LNCAP (cell line): Measurements from ENCODE around the gene MYF5.
A peak's percentile ranks its signal among the peaks of the same experiment; 100 is the strongest.

ENCODE experiments used
- TF ChIP-seq, protein P1 (sequence below): fragments of 450-650 bp; IDR thresholded peaks from 2 replicates; pipeline ENCODE4 v1.5.1; 2017; ENCODE audit warnings: mild to moderate bottlenecking

Gene MYF5

DNA sequence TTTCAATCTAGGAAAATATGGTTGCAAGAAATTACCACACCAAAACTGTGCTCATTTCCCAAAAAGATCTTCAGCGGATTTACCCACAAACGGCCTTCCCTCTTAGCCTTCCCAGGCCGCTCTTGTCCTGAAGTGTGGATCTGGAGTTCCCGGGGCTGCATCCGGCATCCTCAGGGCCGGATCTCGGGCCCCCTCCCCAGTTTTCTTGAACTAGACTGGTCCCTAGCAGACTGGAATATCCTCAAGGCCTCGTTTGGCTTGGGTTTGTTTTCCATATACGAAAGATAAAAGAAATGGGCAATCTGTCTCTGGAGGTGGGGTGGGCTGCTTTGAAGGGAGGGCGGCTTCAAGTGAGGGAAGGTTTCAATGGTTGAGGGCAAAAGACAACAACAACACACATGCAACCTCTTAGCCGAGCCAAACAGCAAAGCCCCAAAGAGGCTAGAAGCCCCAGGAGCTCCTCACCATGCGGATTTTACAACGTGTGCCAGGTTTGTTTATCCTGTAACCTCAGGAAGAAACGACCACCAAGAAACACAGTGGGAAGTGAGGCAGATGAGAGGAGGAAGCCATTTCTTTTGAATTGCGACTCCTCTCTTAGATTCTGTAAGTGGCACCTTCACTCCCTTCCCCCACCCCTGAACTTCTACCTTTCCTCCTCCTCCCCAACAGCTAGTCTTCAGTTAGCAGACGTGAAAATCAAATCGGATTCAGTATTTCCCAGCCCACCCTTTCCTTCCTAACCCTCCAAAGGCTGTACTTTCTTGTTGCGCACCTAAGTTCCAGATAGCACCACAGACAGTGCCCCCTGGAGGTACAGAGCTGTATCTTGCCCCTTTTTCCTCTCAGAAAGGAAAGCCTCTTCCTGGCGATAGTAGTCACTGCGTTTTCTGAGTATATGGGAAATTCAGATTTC lies 6.6 kb upstream of the MYF5 start:
- TF ChIP-seq, protein P1, sequence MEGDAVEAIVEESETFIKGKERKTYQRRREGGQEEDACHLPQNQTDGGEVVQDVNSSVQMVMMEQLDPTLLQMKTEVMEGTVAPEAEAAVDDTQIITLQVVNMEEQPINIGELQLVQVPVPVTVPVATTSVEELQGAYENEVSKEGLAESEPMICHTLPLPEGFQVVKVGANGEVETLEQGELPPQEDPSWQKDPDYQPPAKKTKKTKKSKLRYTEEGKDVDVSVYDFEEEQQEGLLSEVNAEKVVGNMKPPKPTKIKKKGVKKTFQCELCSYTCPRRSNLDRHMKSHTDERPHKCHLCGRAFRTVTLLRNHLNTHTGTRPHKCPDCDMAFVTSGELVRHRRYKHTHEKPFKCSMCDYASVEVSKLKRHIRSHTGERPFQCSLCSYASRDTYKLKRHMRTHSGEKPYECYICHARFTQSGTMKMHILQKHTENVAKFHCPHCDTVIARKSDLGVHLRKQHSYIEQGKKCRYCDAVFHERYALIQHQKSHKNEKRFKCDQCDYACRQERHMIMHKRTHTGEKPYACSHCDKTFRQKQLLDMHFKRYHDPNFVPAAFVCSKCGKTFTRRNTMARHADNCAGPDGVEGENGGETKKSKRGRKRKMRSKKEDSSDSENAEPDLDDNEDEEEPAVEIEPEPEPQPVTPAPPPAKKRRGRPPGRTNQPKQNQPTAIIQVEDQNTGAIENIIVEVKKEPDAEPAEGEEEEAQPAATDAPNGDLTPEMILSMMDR, result peak; percentile 41; the same call in 1 of the 2 replicates

DNA sequence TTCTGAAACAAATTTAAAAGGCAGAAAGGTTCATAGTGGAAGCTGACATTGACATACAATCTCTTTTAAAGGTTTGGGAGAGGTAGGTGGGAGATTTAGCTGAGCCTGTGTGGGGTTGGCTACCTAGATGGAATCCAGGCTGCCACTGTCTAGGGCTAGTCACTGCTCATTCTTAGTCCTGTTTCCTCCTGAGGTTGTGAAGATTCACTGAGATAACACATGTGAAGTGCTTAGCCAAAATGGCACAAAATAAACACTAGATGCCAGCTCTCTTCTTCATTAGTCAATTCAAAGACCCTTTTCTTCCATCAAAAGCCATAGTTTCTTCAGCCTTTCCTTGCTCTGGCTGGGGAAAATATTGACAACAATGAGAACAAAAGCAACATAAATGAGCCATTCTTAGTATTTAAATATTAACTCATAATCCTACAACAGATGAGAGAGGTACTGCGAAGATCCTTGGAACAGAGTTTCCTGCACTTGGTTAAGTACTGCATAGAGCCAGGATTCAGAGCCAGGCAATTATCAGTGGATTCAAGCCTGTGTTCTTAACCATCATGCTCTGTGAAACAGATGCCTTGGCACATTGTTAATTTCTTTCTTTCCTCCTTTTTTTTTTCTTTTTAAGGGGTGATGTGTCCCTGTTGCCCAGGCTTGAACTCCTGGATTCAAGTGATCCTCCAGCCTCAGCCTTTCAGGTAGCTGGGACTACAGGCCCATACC lies 5.8 kb upstream of the MYF5 start:
- TF ChIP-seq, protein P1, result no peak

DNA sequence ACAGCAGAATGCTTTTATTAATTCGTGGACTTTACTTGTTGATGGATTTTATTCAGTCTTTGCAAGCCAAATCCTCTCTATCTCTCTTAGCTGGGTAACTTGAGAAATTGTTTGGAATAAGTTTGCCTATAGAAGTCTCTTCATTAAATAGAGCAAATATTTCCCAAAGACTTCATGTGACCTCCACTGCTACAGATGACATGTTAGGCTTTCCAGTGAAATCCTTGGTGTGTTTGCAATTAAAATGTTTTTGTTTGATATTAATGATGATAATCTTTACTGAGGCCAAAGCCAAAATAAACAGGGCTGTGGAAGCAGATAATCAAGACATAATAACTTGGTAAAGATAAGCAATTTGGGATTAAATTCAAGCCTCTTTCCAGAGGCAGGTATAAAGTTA lies 4.8 kb upstream of the MYF5 start:
- TF ChIP-seq, protein P1, result no peak

DNA sequence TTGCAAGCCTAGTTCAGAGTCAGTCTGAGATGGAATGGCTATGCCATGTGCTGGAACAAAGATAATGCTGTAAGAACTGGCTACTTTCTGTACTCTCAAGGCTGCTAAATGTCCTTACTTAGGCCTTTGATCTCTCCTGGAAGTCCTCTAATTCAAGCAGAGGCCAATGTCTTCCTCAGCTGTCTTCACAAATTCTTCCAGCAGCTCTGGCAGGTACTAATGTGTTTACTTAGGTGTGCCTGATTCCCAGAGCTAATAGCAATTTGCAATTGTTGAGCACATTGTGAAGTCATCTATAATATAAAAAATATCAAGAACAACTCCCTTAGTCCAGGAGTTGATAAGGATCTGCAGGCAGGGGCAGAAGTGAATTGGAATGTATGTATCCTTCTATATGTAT lies 3.8 kb upstream of the MYF5 start:
- TF ChIP-seq, protein P1, result no peak

DNA sequence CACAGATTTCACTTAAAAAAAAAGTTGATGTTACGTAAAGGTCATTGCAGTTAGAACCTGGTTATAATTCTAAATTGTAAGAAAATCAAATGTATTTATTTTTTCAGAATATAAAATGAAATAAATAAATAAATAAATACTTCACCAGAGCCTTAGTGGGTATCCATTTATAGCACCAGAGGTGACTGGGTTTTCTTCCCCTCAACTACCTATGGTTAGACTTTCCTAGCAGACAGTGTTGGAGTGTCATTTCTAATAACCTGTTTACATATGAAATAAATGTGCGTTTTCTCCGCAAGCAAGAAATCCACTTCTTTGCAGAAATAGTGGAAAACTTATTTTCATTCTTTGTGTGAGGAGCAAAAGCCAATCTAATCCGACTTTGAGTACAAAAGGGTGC lies 3.3 kb upstream of the MYF5 start:
- TF ChIP-seq, protein P1, result no peak

DNA sequence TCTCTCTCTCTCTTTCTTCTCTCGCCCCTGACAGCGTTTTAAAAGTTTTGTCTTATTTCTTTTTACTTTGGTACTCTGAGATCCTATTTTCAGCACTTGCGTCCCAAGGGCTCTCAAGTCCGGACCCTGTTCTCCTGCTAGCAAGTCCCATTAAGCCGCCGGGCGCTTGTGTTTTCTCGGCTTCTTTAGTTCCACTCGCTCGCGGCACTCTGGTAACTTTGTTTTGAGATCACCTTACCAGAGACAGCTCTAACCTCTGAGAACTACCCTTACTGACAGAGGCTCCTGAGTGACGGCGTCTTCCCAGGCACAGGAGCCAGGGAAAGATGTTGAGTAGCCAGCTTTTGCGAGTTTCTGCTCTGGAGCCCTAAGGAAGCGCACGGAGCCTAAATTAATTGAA lies 2.7 kb upstream of the MYF5 start:
- TF ChIP-seq, protein P1, result no peak

DNA sequence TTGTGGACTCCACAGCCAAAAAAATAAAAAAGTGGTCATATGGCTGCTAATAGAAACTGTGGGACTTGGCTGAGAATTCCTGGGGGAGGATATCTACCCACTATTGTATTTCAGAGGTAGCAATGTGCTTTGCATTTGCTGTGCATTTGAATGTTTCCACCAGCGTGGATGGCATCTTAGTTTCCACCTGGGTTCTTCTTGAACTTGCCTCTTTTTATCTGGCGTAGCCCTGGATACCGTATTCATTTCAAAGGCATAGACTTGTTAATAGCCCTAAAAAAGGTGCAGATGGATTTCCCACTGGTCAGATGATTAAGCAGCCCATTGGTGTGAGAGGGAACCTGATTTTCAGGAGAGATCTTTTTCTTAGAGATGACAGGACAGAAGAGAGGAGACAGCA lies 1.9 kb upstream of the MYF5 start:
- TF ChIP-seq, protein P1, result no peak
